A549 (cell line): ENCODE measurements around the gene FAM200C. TPM values are rescaled to one million over a fixed set of nuclear protein-coding genes. Genes with fewer than 3 reads are reported as not detected.

ENCODE experiments used
- ATAC-seq, 2 experiments: fragments of 200-7000 bp in 1 of 2; fragments of >200 bp in 1 of 2; cut with Nextera tagmentation in 1 of 2; cut with Tn5 transposase in 1 of 2; 3 replicates each; pipeline versions ENCODE4 v1.8.0 to v1.9.1; 2018 to 2020; ENCODE audit warnings: mild to moderate bottlenecking in 1 of 2, moderate library complexity in 1 of 2
- CTCF ChIA-PET: fragments of 300-600 bp; sonication (Branson Sonifier 250); formaldehyde crosslinking; extraction: SDS; loops from one replicate; lab custom pipeline; 2021; ENCODE audit warnings: antibody characterized with exemption, inconsistent platforms; lab: Yijun Ruan, JAX
- POLR2A ChIA-PET: fragments of 350-600 bp; formaldehyde crosslinking; extraction: SDS; loops from one replicate; lab custom pipeline; 2021; ENCODE audit warnings: antibody characterized with exemption, inconsistent platforms; lab: Yijun Ruan, JAX
- DNase-seq, 2 experiments: peaks; one replicate each; pipeline versions ENCODE4 v3.0.0 to v3.0.0-alpha.2; 2011 to 2016; ENCODE audit warnings: low read depth in 1 of 2, low spot score in 1 of 2
- FAIRE-seq: peaks from 2 replicates; lab custom pipeline; 2011; peaks lifted over from hg19 to GRCh38; lab: Jason Lieb, UNC
- H3K27ac ChIP-seq, 2 experiments: fragments of >200 bp; sonication (Bioruptor Twin); formaldehyde crosslinking; 3 replicates each; pipeline ENCODE4 v1.5.1; 2016 to 2017
- H3K4me1 ChIP-seq: fragments of >200 bp; sonication (Bioruptor Twin); formaldehyde crosslinking; 3 replicates; pipeline ENCODE4 v1.6.1; 2016
- H3K4me2 ChIP-seq: fragments of >200 bp; sonication (Bioruptor Twin); formaldehyde crosslinking; 3 replicates; pipeline ENCODE4 v1.6.1; 2016
- H3K4me3 ChIP-seq: fragments of >200 bp; sonication (Bioruptor Twin); formaldehyde crosslinking; 3 replicates; pipeline ENCODE4 v1.5.1; 2016
- H3K9me3 ChIP-seq: fragments of >200 bp; sonication (Bioruptor Twin); formaldehyde crosslinking; 3 replicates; pipeline ENCODE4 v1.6.1; 2016
- BHLHE40 ChIP-seq: IDR thresholded peaks from 2 replicates; pipeline ENCODE4 v1.6.1; 2012; ENCODE audit warnings: low read depth, low read length, inconsistent platforms
- CBX2 ChIP-seq: fragments of 200-600 bp; sonication (generic); IDR thresholded peaks from 2 replicates; pipeline ENCODE4 v1.6.1; 2016; ENCODE audit warnings: low read depth, mild to moderate bottlenecking, borderline replicate concordance
- CEBPB ChIP-seq, 2 experiments: fragments of >200 bp in 1 of 2; sonication (Bioruptor Twin) in 1 of 2; formaldehyde crosslinking in 1 of 2; IDR thresholded peaks; 2 replicates each; pipeline ENCODE4 v1.6.1; 2012 to 2016
- CHD2 ChIP-seq: fragments of 150-350 bp; IDR thresholded peaks from 2 replicates; pipeline ENCODE4 v1.6.1; 2014; ENCODE audit warnings: low read length; ENCODE audit not compliant: partially characterized antibody
- ESRRA ChIP-seq: fragments of 150-350 bp; IDR thresholded peaks from 2 replicates; pipeline ENCODE4 v1.6.1; 2014; ENCODE audit warnings: mild to moderate bottlenecking, low read length, borderline replicate concordance
- FOSL2 ChIP-seq, 2 experiments: fragments of 450-650 bp in 1 of 2; fragments of >200 bp in 1 of 2; sonication (Bioruptor Twin) in 1 of 2; formaldehyde crosslinking; IDR thresholded peaks; 2 replicates each; pipeline versions ENCODE4 v1.5.0 to v1.6.1; 2016 to 2020; ENCODE audit warnings: mild to moderate bottlenecking in 1 of 2, moderate library complexity in 1 of 2
- GATA3 ChIP-seq: IDR thresholded peaks from 2 replicates; pipeline ENCODE4 v1.6.1; 2012; ENCODE audit warnings: borderline replicate concordance
- HDAC2 ChIP-seq: fragments of 200-600 bp; sonication (generic); IDR thresholded peaks from 2 replicates; pipeline ENCODE4 v1.6.1; 2016
- HOXB13 ChIP-seq: fragments of 250-450 bp; sonication (Bioruptor Pico); IDR thresholded peaks from 2 replicates; pipeline ENCODE4 v1.5.0; 2020; ENCODE audit warnings: low read depth, mild to moderate bottlenecking, moderate library complexity
- JUN ChIP-seq, 2 experiments: fragments of >200 bp; sonication (Bioruptor Twin); formaldehyde crosslinking; IDR thresholded peaks; 2 replicates in 1 of 2; 3 replicates in 1 of 2; pipeline ENCODE4 v1.6.1; 2016 to 2017
- KDM1A ChIP-seq: fragments of 200-600 bp; sonication (generic); IDR thresholded peaks from 2 replicates; pipeline ENCODE4 v1.6.1; 2016; ENCODE audit warnings: low read depth, mild to moderate bottlenecking
- KDM5A ChIP-seq: fragments of 200-600 bp; sonication (generic); IDR thresholded peaks from 2 replicates; pipeline ENCODE4 v1.6.1; 2016; ENCODE audit warnings: antibody characterized with exemption, mild to moderate bottlenecking
- NFE2L2 ChIP-seq: fragments of 150-350 bp; conservative IDR thresholded peaks from 2 replicates; pipeline ENCODE4 v1.6.1; 2014; ENCODE audit warnings: low read length
- NPAS2 ChIP-seq: fragments of 250-450 bp; sonication (Bioruptor Pico); IDR thresholded peaks from 2 replicates; pipeline ENCODE4 v1.8.0; 2022; ENCODE audit warnings: mild to moderate bottlenecking, moderate library complexity, borderline replicate concordance
- RAD21 ChIP-seq, 2 experiments: fragments of >200 bp in 1 of 2; sonication (Bioruptor Twin) in 1 of 2; formaldehyde crosslinking in 1 of 2; IDR thresholded peaks in 1 of 2; conservative IDR thresholded peaks in 1 of 2; 2 replicates in 1 of 2; 3 replicates in 1 of 2; pipeline ENCODE4 v1.6.1; 2012 to 2018; ENCODE audit warnings: inconsistent platforms in 1 of 2
- RARB ChIP-seq: fragments of 250-450 bp; sonication (Bioruptor Pico); IDR thresholded peaks from 2 replicates; pipeline ENCODE4 v1.8.0; 2021; ENCODE audit warnings: mild to moderate bottlenecking, moderate library complexity
- RCOR1 ChIP-seq: fragments of 150-350 bp; IDR thresholded peaks from 2 replicates; pipeline ENCODE4 v1.6.1; 2014; ENCODE audit warnings: antibody characterized with exemption, low read length, low read depth
- RFX5 ChIP-seq: fragments of 450-650 bp; IDR thresholded peaks from 2 replicates; pipeline ENCODE4 v1.7.1; 2014; ENCODE audit warnings: antibody characterized with exemption, mild to moderate bottlenecking, moderate library complexity
- RNF2 ChIP-seq: fragments of 200-600 bp; sonication (generic); IDR thresholded peaks from 2 replicates; pipeline ENCODE4 v1.6.1; 2016; ENCODE audit warnings: low read depth, mild to moderate bottlenecking, antibody characterized with exemption, moderate library complexity, borderline replicate concordance
- TFCP2L1 ChIP-seq: fragments of 250-450 bp; sonication (Bioruptor Pico); IDR thresholded peaks from 2 replicates; pipeline ENCODE4 v1.5.0; 2021; ENCODE audit warnings: mild to moderate bottlenecking
- ZNF302 ChIP-seq: fragments of 250-450 bp; sonication (Bioruptor Pico); IDR thresholded peaks from 2 replicates; pipeline ENCODE4 v1.9.0; 2021; ENCODE audit warnings: inconsistent platforms, mild to moderate bottlenecking, moderate library complexity
- ZSCAN20 ChIP-seq: fragments of 250-450 bp; sonication (Bioruptor Pico); IDR thresholded peaks from 2 replicates; pipeline ENCODE4 v1.8.0; 2022; ENCODE audit warnings: mild to moderate bottlenecking, moderate library complexity
- WGBS: methylation state at CpG from one replicate; pipeline ENCODE4 v1.1.6; 2017; ENCODE audit errors: missing lambda C conversion rate; 5-methylcytosine and 5-hydroxymethylcytosine counted together
- polyA plus RNA-seq, 4 experiments: library from polyadenylated mRNA; depleted of rRNA in 3 of 4; stranded (reverse); fragments of >200 nt; fragmentation: RNase III in 1 of 4; extraction: RNeasy Plus Mini Kit Qiagen cat#74134 plus additional on column Dnase treatment in 1 of 4; gene quantifications; 2 replicates in 3 of 4; 3 replicates in 1 of 4; pipeline ENCODE4 v1.2.3, GENCODE V29; 2011 to 2017
- TF ChIP-seq, protein P1 (sequence below): fragments of >200 bp; sonication (Bioruptor Twin); formaldehyde crosslinking; IDR thresholded peaks from 3 replicates; pipeline ENCODE4 v1.5.1; 2016
- TF ChIP-seq, protein P2 (sequence below): fragments of 450-650 bp; IDR thresholded peaks from 2 replicates; pipeline ENCODE4 v1.6.1; 2014; ENCODE audit warnings: antibody characterized with exemption
- TF ChIP-seq, protein P3 (sequence below): IDR thresholded peaks from 2 replicates; pipeline ENCODE4 v1.6.1; 2012
- TF ChIP-seq, protein P4 (sequence below): fragments of 250-450 bp; sonication (Bioruptor Pico); IDR thresholded peaks from 2 replicates; pipeline ENCODE4 v1.5.0; 2021; ENCODE audit warnings: mild to moderate bottlenecking, moderate library complexity, borderline replicate concordance

FAM200C gene
- polyA plus RNA-seq, 2 of the 4 experiments (the other 2 are of a cell fraction), result 2.7 to 4.3 TPM

DNA sequence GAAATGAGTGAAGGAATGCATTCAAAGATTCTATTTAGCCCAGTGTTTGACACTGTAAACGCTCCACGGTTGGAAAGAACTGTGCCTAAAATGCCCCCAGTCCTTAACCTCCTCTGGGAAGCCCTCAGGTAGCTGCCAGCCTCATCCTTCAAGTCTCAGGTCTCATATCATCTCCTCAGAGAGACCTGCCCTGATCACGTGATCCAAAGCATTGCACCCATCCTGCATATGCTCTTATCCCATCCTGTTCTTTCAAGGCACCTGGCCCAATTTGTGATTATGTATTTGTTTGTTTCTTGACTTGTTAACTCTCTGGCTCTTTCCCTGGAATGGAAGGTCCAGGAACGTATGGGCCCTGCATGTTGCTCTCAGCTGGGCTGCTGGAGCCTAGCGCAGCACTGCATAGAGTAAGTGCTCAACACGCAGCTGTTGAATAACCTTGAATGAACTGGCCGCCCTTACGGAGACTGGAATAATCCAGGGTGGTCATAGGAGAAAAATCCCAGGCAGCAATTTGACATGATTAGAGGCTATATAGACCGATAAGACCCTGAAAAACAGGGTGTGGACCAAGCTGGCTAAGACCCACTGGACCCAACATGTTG lies 38.1 kb downstream of the FAM200C start:
- POLR2A ChIA-PET, result no interaction called here
- WGBS, result 71% methylated on average over 9 of the region's 9 CpGs
- FAIRE-seq, result no peak
- Histone ChIP-seq H3K4me3 (no peak overlapping the region), H3K27ac (no peak overlapping the region), H3K4me2 (no peak overlapping the region), H3K4me1 (no peaks in the 10 kb centered on the region), H3K9me3 (no peaks in the 10 kb centered on the region)
- ATAC-seq, result no peak
- CTCF ChIA-PET, result interaction anchor here (1.1 to 2.9 kb wide), 5 partner anchors 8 to 163 kb away, joined by 3 to 17 read pairs (median 5); partner anchors contain the start of gene CCNJL
- DNase-seq, result no peak
- TF ChIP-seq NFE2L2, result no peak
- no peak for TF ChIP-seq TFCP2L1 (CRISPR knock-in tag)
- TF ChIP-seq CEBPB (IDR thresholded peaks at IDR 0.05), result no peak
- no peak for TF ChIP-seq ZSCAN20 (CRISPR knock-in tag)
- TF ChIP-seq RAD21 (conservative IDR thresholded peaks at IDR 0.05 in 1 of 2, IDR thresholded peaks at IDR 0.05 in 1 of 2), result no peak
- TF ChIP-seq RARB (CRISPR knock-in tag), result no peak

DNA sequence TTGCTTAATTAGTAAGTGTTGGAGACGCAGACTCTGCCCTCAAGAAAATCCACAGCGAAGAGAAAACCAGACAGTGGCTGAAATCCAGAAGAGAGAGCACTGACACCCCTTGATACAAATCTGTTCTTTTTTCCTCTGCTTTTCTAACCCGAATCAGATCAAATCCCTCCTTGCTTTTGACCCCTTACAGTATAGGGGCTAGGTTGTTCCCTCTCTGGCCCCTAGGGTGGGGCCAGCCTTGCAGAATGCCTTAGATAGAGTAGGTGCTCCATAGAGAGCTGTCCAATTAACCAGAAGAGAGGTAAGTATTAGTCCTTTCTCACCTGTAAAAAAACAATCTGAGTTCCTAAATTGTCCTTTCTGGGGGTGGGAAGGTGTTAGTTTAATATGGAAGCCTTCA lies 39.5 kb downstream of the FAM200C start:
- ChIA-PET CTCF (interaction anchor here (0.7 to 2.9 kb wide), 4 partner anchors 15 to 429 kb away, joined by 3 to 17 read pairs (median 6); no protein-coding TSS in a partner anchor), POLR2A (no interaction called here)
- WGBS, result 71% methylated on average over 3 of the region's 3 CpGs
- Histone ChIP-seq H3K9me3 (no peaks in the 10 kb centered on the region), H3K4me3 (no peak overlapping the region), H3K4me1 (no peaks in the 10 kb centered on the region), H3K27ac (no peak overlapping the region), H3K4me2 (no peak overlapping the region)
- FAIRE-seq, result no peak
- ATAC-seq, result peak in 1 of 2 experiments; percentile 42; a peak in 1 of 6 replicates
- TF ChIP-seq RCOR1, result no peak
- TF ChIP-seq FOSL2 (IDR thresholded peaks at IDR 0.05), result no peak
- TF ChIP-seq FOSL2 (CRISPR knock-in tag; IDR thresholded peaks at IDR 0.05), result no peak
- TF ChIP-seq KDM1A, result no peak
- no peak for TF ChIP-seq ESRRA
- no peak for TF ChIP-seq KDM5A
- no peak for TF ChIP-seq RARB (CRISPR knock-in tag)
- no peak for TF ChIP-seq RFX5
- TF ChIP-seq BHLHE40, result no peak
- TF ChIP-seq, protein P1, sequence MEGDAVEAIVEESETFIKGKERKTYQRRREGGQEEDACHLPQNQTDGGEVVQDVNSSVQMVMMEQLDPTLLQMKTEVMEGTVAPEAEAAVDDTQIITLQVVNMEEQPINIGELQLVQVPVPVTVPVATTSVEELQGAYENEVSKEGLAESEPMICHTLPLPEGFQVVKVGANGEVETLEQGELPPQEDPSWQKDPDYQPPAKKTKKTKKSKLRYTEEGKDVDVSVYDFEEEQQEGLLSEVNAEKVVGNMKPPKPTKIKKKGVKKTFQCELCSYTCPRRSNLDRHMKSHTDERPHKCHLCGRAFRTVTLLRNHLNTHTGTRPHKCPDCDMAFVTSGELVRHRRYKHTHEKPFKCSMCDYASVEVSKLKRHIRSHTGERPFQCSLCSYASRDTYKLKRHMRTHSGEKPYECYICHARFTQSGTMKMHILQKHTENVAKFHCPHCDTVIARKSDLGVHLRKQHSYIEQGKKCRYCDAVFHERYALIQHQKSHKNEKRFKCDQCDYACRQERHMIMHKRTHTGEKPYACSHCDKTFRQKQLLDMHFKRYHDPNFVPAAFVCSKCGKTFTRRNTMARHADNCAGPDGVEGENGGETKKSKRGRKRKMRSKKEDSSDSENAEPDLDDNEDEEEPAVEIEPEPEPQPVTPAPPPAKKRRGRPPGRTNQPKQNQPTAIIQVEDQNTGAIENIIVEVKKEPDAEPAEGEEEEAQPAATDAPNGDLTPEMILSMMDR, result no peak
- no peak for TF ChIP-seq NFE2L2
- TF ChIP-seq RNF2, result no peak
- no peak for TF ChIP-seq JUN (IDR thresholded peaks at IDR 0.05)
- TF ChIP-seq, protein P2, sequence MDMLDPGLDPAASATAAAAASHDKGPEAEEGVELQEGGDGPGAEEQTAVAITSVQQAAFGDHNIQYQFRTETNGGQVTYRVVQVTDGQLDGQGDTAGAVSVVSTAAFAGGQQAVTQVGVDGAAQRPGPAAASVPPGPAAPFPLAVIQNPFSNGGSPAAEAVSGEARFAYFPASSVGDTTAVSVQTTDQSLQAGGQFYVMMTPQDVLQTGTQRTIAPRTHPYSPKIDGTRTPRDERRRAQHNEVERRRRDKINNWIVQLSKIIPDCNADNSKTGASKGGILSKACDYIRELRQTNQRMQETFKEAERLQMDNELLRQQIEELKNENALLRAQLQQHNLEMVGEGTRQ, result no peak
- TF ChIP-seq CBX2, result no peak
- TF ChIP-seq ZNF302 (CRISPR knock-in tag), result no peak
- DNase-seq, result no peak

DNA sequence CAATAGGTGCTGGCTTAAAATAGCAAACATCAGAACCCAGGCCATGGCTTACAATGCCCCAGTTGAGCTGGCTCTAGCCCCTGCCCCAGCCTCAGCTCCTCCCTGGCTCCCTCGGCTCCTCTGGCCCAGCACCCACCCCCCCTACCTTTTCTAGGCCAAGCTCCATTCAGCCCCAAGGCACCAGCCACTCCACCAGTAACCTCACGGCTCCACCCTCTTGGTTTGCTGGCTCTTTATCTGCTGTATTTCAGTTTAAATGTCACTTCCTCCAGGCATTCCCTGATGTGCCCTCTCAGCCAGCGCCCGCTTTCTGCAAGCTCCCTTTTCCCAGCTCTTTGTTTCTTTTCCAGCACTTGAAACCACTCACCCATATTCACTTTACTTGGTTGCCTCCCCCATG lies 40.0 kb downstream of the FAM200C start:
- H3K27ac ChIP-seq, result no peak overlapping the region
- no peak for DNase-seq
- WGBS, result 57% methylated on average over 4 of the region's 4 CpGs
- H3K4me3 ChIP-seq, result no peak overlapping the region
- no peaks in the 10 kb centered on the region for H3K9me3 ChIP-seq
- H3K4me2 ChIP-seq, result no peak overlapping the region
- no peak for ATAC-seq
- POLR2A ChIA-PET, result no interaction called here
- CTCF ChIA-PET, result interaction anchor here (1.5 to 2.9 kb wide), 3 partner anchors 14 to 161 kb away, joined by 3 to 17 read pairs (median 8); no protein-coding TSS in a partner anchor
- no peaks in the 10 kb centered on the region for H3K4me1 ChIP-seq
- no peak for FAIRE-seq
- no peak for TF ChIP-seq GATA3
- TF ChIP-seq TFCP2L1 (CRISPR knock-in tag), result no peak
- no peak for TF ChIP-seq ZSCAN20 (CRISPR knock-in tag)
- no peak for TF ChIP-seq RNF2
- TF ChIP-seq, protein P3, sequence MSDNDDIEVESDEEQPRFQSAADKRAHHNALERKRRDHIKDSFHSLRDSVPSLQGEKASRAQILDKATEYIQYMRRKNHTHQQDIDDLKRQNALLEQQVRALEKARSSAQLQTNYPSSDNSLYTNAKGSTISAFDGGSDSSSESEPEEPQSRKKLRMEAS, result no peak
- no peak for TF ChIP-seq RCOR1
- no peak for TF ChIP-seq HDAC2
- TF ChIP-seq, protein P4, sequence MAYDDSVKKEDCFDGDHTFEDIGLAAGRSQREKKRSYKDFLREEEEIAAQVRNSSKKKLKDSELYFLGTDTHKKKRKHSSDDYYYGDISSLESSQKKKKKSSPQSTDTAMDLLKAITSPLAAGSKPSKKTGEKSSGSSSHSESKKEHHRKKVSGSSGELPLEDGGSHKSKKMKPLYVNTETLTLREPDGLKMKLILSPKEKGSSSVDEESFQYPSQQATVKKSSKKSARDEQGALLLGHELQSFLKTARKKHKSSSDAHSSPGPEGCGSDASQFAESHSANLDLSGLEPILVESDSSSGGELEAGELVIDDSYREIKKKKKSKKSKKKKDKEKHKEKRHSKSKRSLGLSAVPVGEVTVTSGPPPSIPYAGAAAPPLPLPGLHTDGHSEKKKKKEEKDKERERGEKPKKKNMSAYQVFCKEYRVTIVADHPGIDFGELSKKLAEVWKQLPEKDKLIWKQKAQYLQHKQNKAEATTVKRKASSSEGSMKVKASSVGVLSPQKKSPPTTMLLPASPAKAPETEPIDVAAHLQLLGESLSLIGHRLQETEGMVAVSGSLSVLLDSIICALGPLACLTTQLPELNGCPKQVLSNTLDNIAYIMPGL (CRISPR knock-in tag), result no peak
- no peak for TF ChIP-seq CHD2
- no peak for TF ChIP-seq JUN (IDR thresholded peaks at IDR 0.05)
- TF ChIP-seq HOXB13 (CRISPR knock-in tag), result no peak
- no peak for TF ChIP-seq NPAS2 (CRISPR knock-in tag)
- no peak for TF ChIP-seq RAD21 (conservative IDR thresholded peaks at IDR 0.05 in 1 of 2, IDR thresholded peaks at IDR 0.05 in 1 of 2)
- TF ChIP-seq RARB (CRISPR knock-in tag), result no peak
